ENCODE measurements around the gene GIGYF2.

The GIGYF2 gene

GRCh38 chr2:232878855-232879617 lies 181.9 kb downstream of the GIGYF2 start:
- DNase-seq (ENCODE audit: low read depth in 2 of 2) = no peak

GRCh38 chr2:232879618-232880494 lies 182.7 kb downstream of the GIGYF2 start:
- DNase-seq (ENCODE audit: low read depth in 2 of 2) = no peak

GRCh38 chr2:232880764-232881351 lies 183.7 kb downstream of the GIGYF2 start:
- no peak for DNase-seq (ENCODE audit: low read depth in 2 of 2)

GRCh38 chr2:232882085-232882484 lies 185.0 kb downstream of the GIGYF2 start:
- no peak for DNase-seq (ENCODE audit: low read depth in 2 of 2)

GRCh38 chr2:232882505-232883115 lies 185.5 kb downstream of the GIGYF2 start:
- no peak for DNase-seq (ENCODE audit: low read depth in 2 of 2)

- DNase-seq (ENCODE audit: low read depth in 2 of 2) = no peak
Measured at GRCh38 chr2:232883116-232883721, 186.1 kb downstream of the GIGYF2 start.

GRCh38 chr2:232884001-232884421 lies 186.9 kb downstream of the GIGYF2 start:
- no peak for DNase-seq (ENCODE audit: low read depth in 2 of 2)

- no peak for DNase-seq (ENCODE audit: low read depth in 2 of 2)
Measured at GRCh38 chr2:232884549-232885263, 187.6 kb downstream of the GIGYF2 start.

GRCh38 chr2:232885264-232885961 lies 188.3 kb downstream of the GIGYF2 start:
- DNase-seq (ENCODE audit: low read depth in 2 of 2) = no peak

- DNase-seq (ENCODE audit: low read depth in 2 of 2) = no peak
Measured at GRCh38 chr2:232886176-232886575, 189.0 kb downstream of the GIGYF2 start.

- no peak for DNase-seq (ENCODE audit: low read depth in 2 of 2)
Measured at GRCh38 chr2:232886632-232887031, 189.5 kb downstream of the GIGYF2 start.

- DNase-seq (ENCODE audit: low read depth in 2 of 2) = no peak
Measured at GRCh38 chr2:232887171-232887850, 190.2 kb downstream of the GIGYF2 start.

GRCh38 chr2:232888099-232888836 lies 191.1 kb downstream of the GIGYF2 start:
- DNase-seq (ENCODE audit: low read depth in 2 of 2) = no peak

- DNase-seq (ENCODE audit: low read depth in 2 of 2) = no peak
Measured at GRCh38 chr2:232888839-232889529, 191.9 kb downstream of the GIGYF2 start.

- no peak for DNase-seq (ENCODE audit: low read depth in 2 of 2)
Measured at GRCh38 chr2:232889876-232890401, 192.8 kb downstream of the GIGYF2 start.

GRCh38 chr2:232890536-232890895 lies 193.4 kb downstream of the GIGYF2 start:
- no peak for DNase-seq (ENCODE audit: low read depth in 2 of 2)

- DNase-seq (ENCODE audit: low read depth in 2 of 2) = no peak
Measured at GRCh38 chr2:232890896-232891601, 193.9 kb downstream of the GIGYF2 start.

All from stimulated activated CD8-positive, alpha-beta memory T cell treated with anti-CD3 and anti-CD28 coated beads, Interleukin-2, amount 100 ng/mL, for 1 hour (primary cell).